Heart left ventricle (tissue), 16 donors: ENCODE measurements around the gene IL37. TPM values are rescaled to one million over a fixed set of nuclear protein-coding genes. Genes with fewer than 3 reads are reported as not detected.

Experiments used
- ATAC-seq, 4 donors: fragments of 200-7000 bp; cut with Tn5 transposase; one replicate each; pipeline ENCODE4 v1.9.1; 2020 to 2022; ENCODE audit warnings: moderate library complexity in 4 of 4, mild to moderate bottlenecking in 3 of 4, moderate number of reproducible peaks in 1 of 4
- DNase-seq, 5 donors: peaks; one replicate each; pipeline ENCODE4 v3.0.0-alpha.2; 2020
- H3K27ac ChIP-seq, 12 donors: fragments of 200-600 bp; sonication (generic) in 4 of 12; one replicate each; pipeline versions ENCODE4 v1.5.0 to v1.8.0; 2016 to 2022; ENCODE audit warnings: mild to moderate bottlenecking in 2 of 12
- H3K27me3 ChIP-seq, 9 donors: fragments of 200-600 bp; sonication (generic) in 2 of 9; one replicate each; pipeline versions ENCODE4 v1.5.1 to v1.8.0; 2016 to 2022; ENCODE audit warnings: mild to moderate bottlenecking in 3 of 9
- H3K36me3 ChIP-seq, 9 donors: fragments of 200-600 bp; sonication (generic) in 2 of 9; one replicate each; pipeline versions ENCODE4 v1.5.0 to v1.8.0; 2018 to 2022; ENCODE audit warnings: mild to moderate bottlenecking in 2 of 9
- H3K4me1 ChIP-seq, 12 donors: fragments of 200-600 bp; sonication (generic) in 4 of 12; one replicate each; pipeline versions ENCODE4 v1.5.0 to v1.8.0; 2016 to 2022; ENCODE audit warnings: mild to moderate bottlenecking in 3 of 12
- H3K4me3 ChIP-seq, 12 donors: fragments of 200-600 bp; sonication (generic) in 4 of 12; one replicate each; pipeline versions ENCODE4 v1.5.0 to v1.8.0; 2017 to 2022; ENCODE audit warnings: mild to moderate bottlenecking in 9 of 12, moderate library complexity in 4 of 12
- H3K9me3 ChIP-seq, 12 donors: fragments of 200-600 bp; sonication (generic) in 4 of 12; one replicate each; pipeline versions ENCODE4 v1.5.0 to v1.8.0; 2016 to 2022; ENCODE audit warnings: mild to moderate bottlenecking in 1 of 12
- POLR2A ChIP-seq, 2 donors: fragments of 450-650 bp; IDR thresholded peaks; one replicate each; pipeline ENCODE4 v1.6.1; 2017; ENCODE audit warnings: antibody characterized with exemption in 2 of 2, mild to moderate bottlenecking in 2 of 2, moderate library complexity in 2 of 2
- WGBS, 4 donors: extraction: QIAGEN DNeasy Blood & Tissue Kit in 2 of 4; methylation state at CpG; one replicate each; pipeline versions ENCODE4 v1.1.5 to v1.1.7; 2013 to 2018; 5-methylcytosine and 5-hydroxymethylcytosine counted together
- intact Hi-C, 10 donors: fragments of 100-400 bp; cut with DNase I; formaldehyde crosslinking; loops; one replicate each; pipeline versions ENCODE4 v1.11.1 to v1.14.2; 2022
- polyA plus RNA-seq, 2 donors: library from polyadenylated mRNA; stranded (reverse); fragments of 200-250 nt; gene quantifications; one replicate each; pipeline ENCODE4 v1.2.3, GENCODE V29; 2013
- total RNA-seq, 9 donors: library from RNA; depleted of rRNA in 2 of 9; stranded (reverse); fragments of >200 nt in 2 of 9; fragmentation: NEBNext Ultra II Directional in 3 of 9; extraction: Animal tissue kit (Norgen Biotek cat#: 25700) in 3 of 9; gene quantifications; one replicate each; pipeline versions ENCODE4 v1.1.0 to v1.2.4, GENCODE V29; 2016 to 2023
- TF ChIP-seq, protein P1 (sequence below), 12 donors: fragments of 200-600 bp; sonication (generic) in 4 of 12; IDR thresholded peaks; one replicate each; pipeline versions ENCODE4 v1.5.0 to v1.8.0; 2018 to 2022; ENCODE audit warnings: antibody characterized with exemption in 12 of 12, mild to moderate bottlenecking in 5 of 12
- donor health status: ischemic (EF 13 %, LVEDD 7.1; RV severe dilation, severe dysfunction).
- donor health status: healthy with polysubstance abuse.
- donor health status: DM: no; HTN: yes; CAD: no.
- donor health status: DM: no; HTN: no; CAD: no.
- donor health status: ischemic (EF 25% LVEDD 6.9; RV normal size, moderate dysfunction).
- donor health status: ischemic (EF 25% LVEDD 5.7; RV mildly dilated, moderate dysfunction).
- donor health status: healthy.
- donor health status: DM: yes; HTN: yes; CAD: no.
- donor health status: ischemic (EF 35%, LVEDD 5.7; RV mildly dilated, moderate dysfunction).
- donor health status: nonischemic (EF 11% LVEDD 7.7; RV severe dilation, severe dysfunction).
- donor health status: DM: yes; HTN: yes; CAD: no.
- donor health status: PGD.
- donor health status: ischemic (EF 29% LVEDD 5.4; RV normal size, mild dysfunction).
- donor health status: nonischemic (EF 23%, LVEDD 6.1; RV moderate dilation, normal function).

The IL37 gene
- total and polyA plus RNA-seq, 11 donors: not detected

DNA sequence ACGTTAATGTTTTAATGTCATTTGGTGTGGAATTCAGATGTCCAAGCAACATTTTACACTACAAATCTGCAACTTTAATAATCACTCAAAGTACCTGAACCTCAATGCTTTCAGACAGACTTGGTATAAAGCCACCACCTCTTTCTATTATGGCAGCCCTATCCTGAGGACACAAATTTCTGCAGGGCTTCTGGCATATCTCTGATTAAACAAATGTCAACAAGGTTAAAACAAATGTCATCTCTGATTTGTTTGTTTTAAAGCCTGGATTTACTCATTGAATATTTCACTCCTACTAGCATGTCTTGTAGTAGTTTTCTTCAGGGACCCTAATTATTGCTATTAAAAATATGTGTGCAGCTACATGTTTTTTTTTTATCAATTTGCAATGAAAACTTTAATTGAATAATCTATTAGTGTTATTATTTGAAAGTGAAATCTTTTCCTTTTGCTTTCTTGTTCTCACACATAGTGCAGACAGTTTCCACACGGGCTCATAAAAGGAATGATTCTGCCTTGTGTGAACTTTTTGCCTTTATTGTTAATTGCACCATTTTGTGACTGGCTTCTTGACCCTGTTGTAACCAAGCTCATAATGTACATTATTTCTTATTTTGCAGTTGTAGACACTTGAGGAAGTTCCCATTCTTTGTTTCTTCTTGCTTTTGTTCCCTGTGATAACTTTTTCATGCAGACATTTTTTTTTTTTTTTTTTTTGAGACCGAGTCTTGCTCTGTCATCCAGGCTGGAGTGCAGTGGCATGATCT lies 30.1 kb downstream of the IL37 start:
- peaks cover 0 to 16% (median 11%) of the 10 kb centered on the region in 12 donors for H3K9me3 ChIP-seq
- ATAC-seq (no peak), DNase-seq (no peak)
- no peaks in the 10 kb centered on the region for H3K4me1 ChIP-seq
- 77 to 82% (median 79%) methylated on average over 3 of the region's 3 CpGs for WGBS, 4 donors
- H3K27me3 ChIP-seq: peaks cover 0 to 17% (median 0%) of the 10 kb centered on the region in 9 donors
- intact Hi-C loops: loop anchor here (1.0 to 10.0 kb wide), 5 partner anchors 189 to 336 kb away; no protein-coding TSS in a partner anchor
- TF ChIP-seq POLR2A (IDR thresholded peaks at IDR 0.05): no peak
- TF ChIP-seq, protein P1, sequence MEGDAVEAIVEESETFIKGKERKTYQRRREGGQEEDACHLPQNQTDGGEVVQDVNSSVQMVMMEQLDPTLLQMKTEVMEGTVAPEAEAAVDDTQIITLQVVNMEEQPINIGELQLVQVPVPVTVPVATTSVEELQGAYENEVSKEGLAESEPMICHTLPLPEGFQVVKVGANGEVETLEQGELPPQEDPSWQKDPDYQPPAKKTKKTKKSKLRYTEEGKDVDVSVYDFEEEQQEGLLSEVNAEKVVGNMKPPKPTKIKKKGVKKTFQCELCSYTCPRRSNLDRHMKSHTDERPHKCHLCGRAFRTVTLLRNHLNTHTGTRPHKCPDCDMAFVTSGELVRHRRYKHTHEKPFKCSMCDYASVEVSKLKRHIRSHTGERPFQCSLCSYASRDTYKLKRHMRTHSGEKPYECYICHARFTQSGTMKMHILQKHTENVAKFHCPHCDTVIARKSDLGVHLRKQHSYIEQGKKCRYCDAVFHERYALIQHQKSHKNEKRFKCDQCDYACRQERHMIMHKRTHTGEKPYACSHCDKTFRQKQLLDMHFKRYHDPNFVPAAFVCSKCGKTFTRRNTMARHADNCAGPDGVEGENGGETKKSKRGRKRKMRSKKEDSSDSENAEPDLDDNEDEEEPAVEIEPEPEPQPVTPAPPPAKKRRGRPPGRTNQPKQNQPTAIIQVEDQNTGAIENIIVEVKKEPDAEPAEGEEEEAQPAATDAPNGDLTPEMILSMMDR (IDR thresholded peaks at IDR 0.05): no peak
- no peak overlapping the region for H3K27ac ChIP-seq
- no peaks in the 10 kb centered on the region for H3K36me3 ChIP-seq
- no peak overlapping the region for H3K4me3 ChIP-seq

DNA sequence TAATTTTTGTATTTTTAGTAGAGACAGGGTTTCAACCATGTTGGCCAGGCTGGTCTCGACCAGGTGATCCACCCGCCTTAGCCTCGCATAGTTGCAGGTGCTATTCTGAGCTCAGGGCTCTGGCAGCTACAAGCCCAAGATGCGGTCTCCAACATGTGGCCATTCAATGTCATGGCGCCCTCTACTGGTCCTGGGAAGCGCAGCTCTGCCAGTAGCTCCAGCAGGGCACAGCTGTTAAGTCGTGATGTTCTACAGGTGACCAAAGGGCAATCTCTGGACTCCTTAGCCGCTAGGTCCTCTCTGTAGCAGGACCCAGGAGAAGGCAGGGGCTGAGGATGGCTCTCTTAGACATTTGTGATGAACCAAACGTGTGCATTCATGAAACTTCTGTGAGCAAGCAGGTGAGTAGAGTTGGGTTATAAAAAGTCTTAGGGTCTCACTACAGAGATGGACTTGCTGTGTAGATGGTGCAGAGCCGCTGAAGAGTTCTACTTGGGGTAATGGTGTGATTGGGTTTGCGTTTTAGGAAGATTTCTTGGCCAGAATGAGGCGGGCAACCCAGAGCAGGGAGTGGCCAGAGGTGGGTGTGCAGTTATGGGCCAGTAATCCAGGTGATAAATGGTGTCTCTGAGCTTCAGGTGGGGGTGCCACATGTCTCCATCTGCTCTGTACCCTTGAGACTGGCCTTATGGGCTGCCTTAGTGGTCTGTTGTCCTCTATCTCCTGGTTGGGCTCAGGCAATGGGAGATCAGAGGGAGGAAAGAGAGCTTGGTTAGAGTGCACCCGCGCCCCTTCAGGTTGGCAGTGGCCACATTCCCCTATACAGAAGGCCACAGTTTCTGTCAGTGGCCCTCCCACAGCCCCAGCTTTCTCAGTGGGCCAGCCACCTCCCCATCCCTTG lies 31.0 kb downstream of the IL37 start:
- Histone ChIP-seq H3K4me1 (no peaks in the 10 kb centered on the region), H3K9me3 (peaks cover 0 to 25% (median 11%) of the 10 kb centered on the region in 12 donors), H3K4me3 (no peak overlapping the region), H3K27me3 (peaks cover 0 to 18% (median 0%) of the 10 kb centered on the region in 9 donors), H3K27ac (no peak overlapping the region), H3K36me3 (no peaks in the 10 kb centered on the region)
- TF ChIP-seq POLR2A (IDR thresholded peaks at IDR 0.05): no peak
- TF ChIP-seq, protein P1 (IDR thresholded peaks at IDR 0.05): peak; percentile 52 to 76 (median 64)
- intact Hi-C loops: loop anchor here (1.0 to 10.0 kb wide), 5 partner anchors 190 to 337 kb away; no protein-coding TSS in a partner anchor
- ATAC-seq: peak in 3 of 4 donors; percentile 72 to 85 (median 74)
- DNase-seq: peak; percentile 37 to 76 (median 49)
- WGBS, 4 donors: 28 to 31% (median 29%) methylated on average over 14 of the region's 14 CpGs

DNA sequence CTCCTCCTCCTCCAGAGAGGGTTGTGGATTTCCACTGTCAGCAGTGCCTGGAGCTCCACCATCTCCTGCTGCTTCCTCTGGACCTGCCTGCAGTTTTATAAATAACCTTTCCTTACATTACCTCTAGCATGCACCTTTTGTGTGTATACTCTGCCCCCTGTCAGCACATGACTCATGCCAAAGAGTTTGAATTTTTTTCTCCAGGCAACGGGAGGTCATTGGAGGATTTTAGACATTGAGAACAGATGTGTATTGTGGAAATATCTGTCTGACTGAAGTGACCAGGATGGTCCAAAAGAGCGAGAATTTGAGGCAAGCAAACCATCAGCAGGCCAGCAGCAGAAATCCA lies 31.7 kb downstream of the IL37 start:
- peaks cover 0 to 18% (median 0%) of the 10 kb centered on the region in 9 donors for H3K27me3 ChIP-seq
- H3K4me3 ChIP-seq: no peak overlapping the region
- H3K27ac ChIP-seq: no peak overlapping the region
- TF ChIP-seq POLR2A (IDR thresholded peaks at IDR 0.05): no peak
- TF ChIP-seq, protein P1 (IDR thresholded peaks at IDR 0.05): no peak
- no peak for ATAC-seq
- no peaks in the 10 kb centered on the region for H3K4me1 ChIP-seq
- H3K9me3 ChIP-seq: peaks cover 0 to 31% (median 11%) of the 10 kb centered on the region in 12 donors
- no peaks in the 10 kb centered on the region for H3K36me3 ChIP-seq
- intact Hi-C loops: loop anchor here in 6 of 10 donors (5.0 to 10.0 kb wide), 3 partner anchors 190 to 338 kb away; no protein-coding TSS in a partner anchor
- 49 to 58% (median 52%) methylated on average over 2 of the region's 2 CpGs for WGBS, 4 donors
- no peak for DNase-seq
